Measurements from ENCODE around the gene PRPH. TPM values are rescaled to one million over a fixed set of nuclear protein-coding genes. Genes with fewer than 3 reads are reported as not detected.

PRPH gene
- total RNA-seq, 2 experiments from 2014 or later: not detected

- ChIA-PET POLR2A (no interaction called here), CTCF (ENCODE audit: unreplicated experiment) (no interaction called here)
- Histone ChIP-seq H3K9me2 (ENCODE audit: insufficient read depth, low read length) (no peaks in the 10 kb centered on the region), H3K27ac (ENCODE audit: low read depth, low read length, poor library complexity, severe bottlenecking) (no peak overlapping the region), H2AFZ (ENCODE audit: low read length) (no peak overlapping the region), H3K4me2 (ENCODE audit: low read length) (no peak overlapping the region), H3K4me1 (ENCODE audit: insufficient read depth, low read length, poor library complexity, severe bottlenecking) (no peaks in the 10 kb centered on the region), H3K9me3 (ENCODE audit: low read length) (no peaks in the 10 kb centered on the region), H3K36me3 (ENCODE audit: insufficient read depth, low read length) (peaks cover 49% of the 10 kb centered on the region), H3K4me3 (ENCODE audit: low read depth, low read length, poor library complexity, severe bottlenecking) (no peak overlapping the region), H4K20me1 (ENCODE audit: insufficient read depth, low read length) (no peaks in the 10 kb centered on the region), H3K79me2 (ENCODE audit: insufficient read depth, low read depth, low read length) (peaks cover 2% of the 10 kb centered on the region; the same call in 1 of the 2 replicates)
- intact Hi-C loops (cut with micrococcal nuclease; ENCODE audit: unreplicated experiment): no loop called here
- TF ChIP-seq EZH2phosphoT487 (IDR thresholded peaks at IDR 0.05; ENCODE audit: borderline replicate concordance, low read depth, low read length) (no peak), CTCF (conservative IDR thresholded peaks at IDR 0.05; ENCODE audit: low read length) (no peak)
- DNase-seq (ENCODE audit: low spot score): no peak
- no TSS peak for BruUV-seq (replicated peaks)
These were observed 21.1 kb upstream of the PRPH start for GRCh38 chr12:49273726-49274395.

GRCh38 chr12:49274396-49275069, 20.4 kb upstream of the PRPH start:
- Histone ChIP-seq H3K9me2 (ENCODE audit: insufficient read depth, low read length) (no peaks in the 10 kb centered on the region), H3K9me3 (ENCODE audit: low read length) (no peaks in the 10 kb centered on the region), H4K20me1 (ENCODE audit: insufficient read depth, low read length) (no peaks in the 10 kb centered on the region), H3K4me2 (ENCODE audit: low read length) (no peak overlapping the region), H3K4me3 (ENCODE audit: low read depth, low read length, poor library complexity, severe bottlenecking) (no peak overlapping the region), H2AFZ (ENCODE audit: low read length) (no peak overlapping the region), H3K36me3 (ENCODE audit: insufficient read depth, low read length) (peaks cover 42% of the 10 kb centered on the region), H3K79me2 (ENCODE audit: insufficient read depth, low read depth, low read length) (no peaks in the 10 kb centered on the region), H3K4me1 (ENCODE audit: insufficient read depth, low read length, poor library complexity, severe bottlenecking) (no peaks in the 10 kb centered on the region), H3K27ac (ENCODE audit: low read depth, low read length, poor library complexity, severe bottlenecking) (no peak overlapping the region)
- no peak for DNase-seq (ENCODE audit: low spot score)
- CTCF ChIA-PET (ENCODE audit: unreplicated experiment): no interaction called here
- POLR2A ChIA-PET: interaction anchor here (0.6 kb wide), 1 partner anchor 99 kb away, joined by 6 read pairs; no protein-coding TSS in a partner anchor
- TF ChIP-seq CTCF (conservative IDR thresholded peaks at IDR 0.05; ENCODE audit: low read length) (no peak), EZH2phosphoT487 (IDR thresholded peaks at IDR 0.05; ENCODE audit: borderline replicate concordance, low read depth, low read length) (no peak)
- intact Hi-C loops (cut with micrococcal nuclease; ENCODE audit: unreplicated experiment): no loop called here
- BruUV-seq (replicated peaks): no TSS peak

Data from OCI-LY7 (cell line).